Ovary (tissue), 3 donors: ENCODE data around the gene PARP9.

Experiments used
- CTCF ChIP-seq, 3 donors: fragments of 450-650 bp in 2 of 3; fragments of 200-600 bp in 1 of 3; IDR thresholded peaks; one replicate each; pipeline versions ENCODE4 v1.5.1 to v1.8.0; 2016 to 2022; ENCODE audit warnings: antibody characterized with exemption in 3 of 3, mild to moderate bottlenecking in 1 of 3
- EP300 ChIP-seq: sonication (generic); formaldehyde crosslinking; IDR thresholded peaks from one replicate; pipeline ENCODE4 v1.6.1; 2017; ENCODE audit warnings: antibody characterized with exemption
- POLR2A ChIP-seq: fragments of 450-650 bp; IDR thresholded peaks from one replicate; pipeline ENCODE4 v1.6.1; 2017; ENCODE audit warnings: antibody characterized with exemption, mild to moderate bottlenecking, moderate library complexity
- donor health status: DM: no; HTN: no; CAD: no.

- TF ChIP-seq CTCF (IDR thresholded peaks at IDR 0.05), result no peak
- TF ChIP-seq POLR2A, result no peak
- TF ChIP-seq EP300, result no peak
Observed at GRCh38 chr3:122557356-122557755, 6.7 kb downstream of the PARP9 start.
